HFF-Myc (cell line): ENCODE data around the gene SUFU.

ENCODE experiments used
- DNase-seq: peaks from one replicate; pipeline ENCODE4 v3.0.0-alpha.2; 2011; ENCODE audit warnings: low read depth; ENCODE audit errors: extremely low read depth
- H3K4me3 ChIP-seq: replicated peaks from 2 replicates; pipeline ENCODE4 v1.5.1; 2011; ENCODE audit warnings: low read depth, mild to moderate bottlenecking, control low read depth, low read length
- CTCF ChIP-seq: IDR thresholded peaks from 2 replicates; pipeline ENCODE4 v1.5.1; 2012; ENCODE audit warnings: mild to moderate bottlenecking, low read depth, low read length, control low read depth; ENCODE audit errors: missing control alignments

The SUFU gene

GRCh38 chr10:102461187-102462054 lies 42.4 kb upstream of the SUFU start:
- no peak for DNase-seq
- H3K4me3 ChIP-seq = peak overlapping the region; percentile 51
- no peak for TF ChIP-seq CTCF

GRCh38 chr10:102462512-102463054 lies 41.2 kb upstream of the SUFU start:
- no peak for TF ChIP-seq CTCF
- no peak overlapping the region for H3K4me3 ChIP-seq
- DNase-seq = no peak

- no peak for TF ChIP-seq CTCF
- DNase-seq = no peak
- no peak overlapping the region for H3K4me3 ChIP-seq
These were observed 39.8 kb upstream of the SUFU start for GRCh38 chr10:102463983-102464382.

- TF ChIP-seq CTCF = no peak
- no peak overlapping the region for H3K4me3 ChIP-seq
- no peak for DNase-seq
These were observed 38.3 kb upstream of the SUFU start for GRCh38 chr10:102465466-102465865.

- no peak overlapping the region for H3K4me3 ChIP-seq
- no peak for TF ChIP-seq CTCF
- no peak for DNase-seq
These were observed 36.5 kb upstream of the SUFU start for GRCh38 chr10:102467318-102467717.

- no peak overlapping the region for H3K4me3 ChIP-seq
These were observed 35.8 kb upstream of the SUFU start for GRCh38 chr10:102467971-102468438.

More at GRCh38 chr10:102467971-102468438, 35.8 kb upstream of the SUFU start:
- no peak for TF ChIP-seq CTCF
- no peak for DNase-seq
